ENCODE data around the gene ITPR1. TPM values are rescaled to one million over a fixed set of nuclear protein-coding genes. Genes with fewer than 3 reads are reported as not detected.

The ITPR1 gene
- polyA plus RNA-seq, 1 donor from 2014 or later, result 2.1 TPM

GRCh38 chr3:4822568-4822967, 329.4 kb downstream of the ITPR1 start:
- no peak overlapping the region for H3K9ac ChIP-seq (ENCODE audit: low read length)
- no peaks in the 10 kb centered on the region for H3K27me3 ChIP-seq (ENCODE audit: insufficient read depth, low read depth, low read length)
- no peak overlapping the region for H3K4me2 ChIP-seq (ENCODE audit: low read length)
- no peaks in the 10 kb centered on the region for H3F3A ChIP-seq (ENCODE audit: insufficient read depth, low read length, poor library complexity, severe bottlenecking)
- no peaks in the 10 kb centered on the region for H3K36me3 ChIP-seq (ENCODE audit: insufficient read depth, low read length)
- no peak overlapping the region for H2AFZ ChIP-seq (ENCODE audit: low read depth, low read length)
- TF ChIP-seq EZH2 (IDR thresholded peaks at IDR 0.05; ENCODE audit: borderline replicate concordance, insufficient read depth, low read length, poor library complexity, severe bottlenecking) (no peak), TAF1 (IDR thresholded peaks at IDR 0.05; ENCODE audit: low read depth) (no peak), MXI1 (conservative IDR thresholded peaks at IDR 0.05; ENCODE audit: poor library complexity, severe bottlenecking) (no peak), POLR2AphosphoS5 (IDR thresholded peaks at IDR 0.05) (no peak), EP300 (conservative IDR thresholded peaks at IDR 0.05; ENCODE audit: poor library complexity, severe bottlenecking) (no peak), RAD21 (conservative IDR thresholded peaks at IDR 0.05) (no peak), SMC3 (conservative IDR thresholded peaks at IDR 0.05; ENCODE audit: poor library complexity) (no peak)
- TF ChIP-seq, protein P1, sequence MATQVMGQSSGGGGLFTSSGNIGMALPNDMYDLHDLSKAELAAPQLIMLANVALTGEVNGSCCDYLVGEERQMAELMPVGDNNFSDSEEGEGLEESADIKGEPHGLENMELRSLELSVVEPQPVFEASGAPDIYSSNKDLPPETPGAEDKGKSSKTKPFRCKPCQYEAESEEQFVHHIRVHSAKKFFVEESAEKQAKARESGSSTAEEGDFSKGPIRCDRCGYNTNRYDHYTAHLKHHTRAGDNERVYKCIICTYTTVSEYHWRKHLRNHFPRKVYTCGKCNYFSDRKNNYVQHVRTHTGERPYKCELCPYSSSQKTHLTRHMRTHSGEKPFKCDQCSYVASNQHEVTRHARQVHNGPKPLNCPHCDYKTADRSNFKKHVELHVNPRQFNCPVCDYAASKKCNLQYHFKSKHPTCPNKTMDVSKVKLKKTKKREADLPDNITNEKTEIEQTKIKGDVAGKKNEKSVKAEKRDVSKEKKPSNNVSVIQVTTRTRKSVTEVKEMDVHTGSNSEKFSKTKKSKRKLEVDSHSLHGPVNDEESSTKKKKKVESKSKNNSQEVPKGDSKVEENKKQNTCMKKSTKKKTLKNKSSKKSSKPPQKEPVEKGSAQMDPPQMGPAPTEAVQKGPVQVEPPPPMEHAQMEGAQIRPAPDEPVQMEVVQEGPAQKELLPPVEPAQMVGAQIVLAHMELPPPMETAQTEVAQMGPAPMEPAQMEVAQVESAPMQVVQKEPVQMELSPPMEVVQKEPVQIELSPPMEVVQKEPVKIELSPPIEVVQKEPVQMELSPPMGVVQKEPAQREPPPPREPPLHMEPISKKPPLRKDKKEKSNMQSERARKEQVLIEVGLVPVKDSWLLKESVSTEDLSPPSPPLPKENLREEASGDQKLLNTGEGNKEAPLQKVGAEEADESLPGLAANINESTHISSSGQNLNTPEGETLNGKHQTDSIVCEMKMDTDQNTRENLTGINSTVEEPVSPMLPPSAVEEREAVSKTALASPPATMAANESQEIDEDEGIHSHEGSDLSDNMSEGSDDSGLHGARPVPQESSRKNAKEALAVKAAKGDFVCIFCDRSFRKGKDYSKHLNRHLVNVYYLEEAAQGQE (IDR thresholded peaks at IDR 0.05; ENCODE audit: borderline replicate concordance), result no peak
- TF ChIP-seq, protein P2, sequence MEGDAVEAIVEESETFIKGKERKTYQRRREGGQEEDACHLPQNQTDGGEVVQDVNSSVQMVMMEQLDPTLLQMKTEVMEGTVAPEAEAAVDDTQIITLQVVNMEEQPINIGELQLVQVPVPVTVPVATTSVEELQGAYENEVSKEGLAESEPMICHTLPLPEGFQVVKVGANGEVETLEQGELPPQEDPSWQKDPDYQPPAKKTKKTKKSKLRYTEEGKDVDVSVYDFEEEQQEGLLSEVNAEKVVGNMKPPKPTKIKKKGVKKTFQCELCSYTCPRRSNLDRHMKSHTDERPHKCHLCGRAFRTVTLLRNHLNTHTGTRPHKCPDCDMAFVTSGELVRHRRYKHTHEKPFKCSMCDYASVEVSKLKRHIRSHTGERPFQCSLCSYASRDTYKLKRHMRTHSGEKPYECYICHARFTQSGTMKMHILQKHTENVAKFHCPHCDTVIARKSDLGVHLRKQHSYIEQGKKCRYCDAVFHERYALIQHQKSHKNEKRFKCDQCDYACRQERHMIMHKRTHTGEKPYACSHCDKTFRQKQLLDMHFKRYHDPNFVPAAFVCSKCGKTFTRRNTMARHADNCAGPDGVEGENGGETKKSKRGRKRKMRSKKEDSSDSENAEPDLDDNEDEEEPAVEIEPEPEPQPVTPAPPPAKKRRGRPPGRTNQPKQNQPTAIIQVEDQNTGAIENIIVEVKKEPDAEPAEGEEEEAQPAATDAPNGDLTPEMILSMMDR (IDR thresholded peaks at IDR 0.05; ENCODE audit: poor library complexity, severe bottlenecking), result no peak
- no peaks in the 10 kb centered on the region for H3K79me2 ChIP-seq (replicated peaks; ENCODE audit: insufficient read depth, low read length)
- H3K9me3 ChIP-seq (ENCODE audit: low read length), result no peaks in the 10 kb centered on the region
- no peaks in the 10 kb centered on the region for H3K9me2 ChIP-seq (ENCODE audit: insufficient read depth, low read length)
- no peak overlapping the region for H3K27ac ChIP-seq (ENCODE audit: low read length)
- H3K4me3 ChIP-seq (ENCODE audit: low read length), result no peak overlapping the region
- no peaks in the 10 kb centered on the region for H4K20me1 ChIP-seq (ENCODE audit: insufficient read depth)

GRCh38 chr3:4823385-4823784, 330.2 kb downstream of the ITPR1 start:
- H3K79me2 ChIP-seq (replicated peaks; ENCODE audit: insufficient read depth, low read length), result no peaks in the 10 kb centered on the region

More at GRCh38 chr3:4823385-4823784, 330.2 kb downstream of the ITPR1 start:
- H3K4me2 ChIP-seq (ENCODE audit: low read length), result no peak overlapping the region
- H3K4me3 ChIP-seq (ENCODE audit: low read length), result no peak overlapping the region
- TF ChIP-seq EZH2 (IDR thresholded peaks at IDR 0.05; ENCODE audit: borderline replicate concordance, insufficient read depth, low read length, poor library complexity, severe bottlenecking) (no peak), RAD21 (conservative IDR thresholded peaks at IDR 0.05) (no peak), POLR2AphosphoS5 (IDR thresholded peaks at IDR 0.05) (no peak), MXI1 (conservative IDR thresholded peaks at IDR 0.05; ENCODE audit: poor library complexity, severe bottlenecking) (no peak), EP300 (conservative IDR thresholded peaks at IDR 0.05; ENCODE audit: poor library complexity, severe bottlenecking) (no peak), TAF1 (IDR thresholded peaks at IDR 0.05; ENCODE audit: low read depth) (no peak), SMC3 (conservative IDR thresholded peaks at IDR 0.05; ENCODE audit: poor library complexity) (no peak)
- TF ChIP-seq, protein P2 (IDR thresholded peaks at IDR 0.05; ENCODE audit: poor library complexity, severe bottlenecking), result no peak
- TF ChIP-seq, protein P1 (IDR thresholded peaks at IDR 0.05; ENCODE audit: borderline replicate concordance), result no peak
- H4K20me1 ChIP-seq (ENCODE audit: insufficient read depth), result no peaks in the 10 kb centered on the region
- no peak overlapping the region for H2AFZ ChIP-seq (ENCODE audit: low read depth, low read length)
- H3K36me3 ChIP-seq (ENCODE audit: insufficient read depth, low read length), result no peaks in the 10 kb centered on the region
- H3K9me3 ChIP-seq (ENCODE audit: low read length), result no peaks in the 10 kb centered on the region
- H3K27me3 ChIP-seq (ENCODE audit: insufficient read depth, low read depth, low read length), result no peaks in the 10 kb centered on the region
- no peaks in the 10 kb centered on the region for H3F3A ChIP-seq (ENCODE audit: insufficient read depth, low read length, poor library complexity, severe bottlenecking)
- H3K9ac ChIP-seq (ENCODE audit: low read length), result no peak overlapping the region
- no peaks in the 10 kb centered on the region for H3K9me2 ChIP-seq (ENCODE audit: insufficient read depth, low read length)
- no peak overlapping the region for H3K27ac ChIP-seq (ENCODE audit: low read length)

Data from neural cell (in vitro differentiated cells).